OCI-LY1 (cell line): ENCODE results near the gene FBN2.

Experiments used
- H2AFZ ChIP-seq: fragments of 200-600 bp; sonication (generic), shearing (Covaris generic); 2 replicates; pipeline ENCODE4 v1.6.0; 2014; ENCODE audit warnings: antibody characterized with exemption, mild to moderate bottlenecking, low read length
- H3F3A ChIP-seq: fragments of 200-600 bp; sonication (generic), shearing (Covaris generic); 2 replicates; pipeline ENCODE4 v1.6.0; 2014; ENCODE audit warnings: mild to moderate bottlenecking, antibody characterized with exemption, low read length, moderate library complexity; ENCODE audit not compliant: insufficient read depth
- H3K27ac ChIP-seq: fragments of 200-600 bp; sonication (generic); 2 replicates; pipeline ENCODE4 v1.5.1; 2014; ENCODE audit warnings: low read length, mixed run types, mild to moderate bottlenecking, low read depth; ENCODE audit not compliant: poor library complexity, severe bottlenecking
- H3K27me3 ChIP-seq: fragments of 200-600 bp; sonication (generic); 2 replicates; pipeline ENCODE4 v1.6.0; 2014; ENCODE audit warnings: antibody characterized with exemption, mild to moderate bottlenecking, low read length, moderate library complexity; ENCODE audit not compliant: insufficient read depth
- H3K36me3 ChIP-seq: fragments of 200-600 bp; sonication (generic); 2 replicates; pipeline ENCODE4 v1.6.1; 2014; ENCODE audit warnings: mild to moderate bottlenecking, antibody characterized with exemption, low read length, moderate library complexity, mixed read lengths; ENCODE audit not compliant: insufficient read depth
- H3K4me1 ChIP-seq: fragments of 200-600 bp; sonication (generic); 2 replicates; pipeline ENCODE4 v1.5.1; 2014; ENCODE audit warnings: mild to moderate bottlenecking, low read length, moderate library complexity; ENCODE audit not compliant: insufficient read depth, severe bottlenecking
- H3K4me2 ChIP-seq: fragments of 200-600 bp; sonication (generic), shearing (Covaris generic); 2 replicates; pipeline ENCODE4 v1.6.1; 2014; ENCODE audit warnings: low read length
- H3K4me3 ChIP-seq: fragments of 200-600 bp; sonication (generic); 2 replicates; pipeline ENCODE4 v1.5.1; 2014; ENCODE audit warnings: low read length, low read depth, mild to moderate bottlenecking, mixed read lengths; ENCODE audit not compliant: poor library complexity, severe bottlenecking
- H3K79me2 ChIP-seq: fragments of 200-600 bp; shearing (Covaris generic); 2 replicates; pipeline ENCODE4 v1.6.1; 2016; ENCODE audit warnings: mixed run types, low read length, mixed read lengths; ENCODE audit not compliant: insufficient read depth
- H3K9ac ChIP-seq: fragments of 200-600 bp; sonication (generic), shearing (Covaris generic); 2 replicates; pipeline ENCODE4 v1.6.1; 2014; ENCODE audit warnings: mild to moderate bottlenecking, low read length, mixed read lengths
- H3K9me2 ChIP-seq: fragments of 200-600 bp; sonication (generic), shearing (Covaris generic); 2 replicates; pipeline ENCODE4 v1.6.1; 2014; ENCODE audit warnings: low read depth, mild to moderate bottlenecking, low read length, mixed read lengths
- H3K9me3 ChIP-seq: fragments of 200-600 bp; shearing (Covaris generic); 2 replicates; pipeline ENCODE4 v1.6.1; 2014; ENCODE audit warnings: low read length, mixed read lengths
- H4K20me1 ChIP-seq: fragments of 200-600 bp; sonication (generic), shearing (Covaris generic); 2 replicates; pipeline ENCODE4 v1.6.0; 2016; ENCODE audit warnings: mild to moderate bottlenecking, low read length; ENCODE audit not compliant: insufficient read depth
- EZH2 ChIP-seq: fragments of 200-600 bp; sonication (generic), shearing (Covaris generic); IDR thresholded peaks from 2 replicates; pipeline ENCODE4 v1.8.0; 2017; ENCODE audit warnings: borderline replicate concordance, mixed run types, mild to moderate bottlenecking, antibody characterized with exemption, low read length, moderate library complexity, mixed read lengths
- TF ChIP-seq, protein P1 (sequence below): fragments of 200-600 bp; sonication (generic), shearing (Covaris generic); IDR thresholded peaks from 2 replicates; pipeline ENCODE4 v1.5.1; 2017; ENCODE audit warnings: mild to moderate bottlenecking, antibody characterized with exemption, low read length, moderate library complexity, mixed read lengths

The FBN2 gene

DNA sequence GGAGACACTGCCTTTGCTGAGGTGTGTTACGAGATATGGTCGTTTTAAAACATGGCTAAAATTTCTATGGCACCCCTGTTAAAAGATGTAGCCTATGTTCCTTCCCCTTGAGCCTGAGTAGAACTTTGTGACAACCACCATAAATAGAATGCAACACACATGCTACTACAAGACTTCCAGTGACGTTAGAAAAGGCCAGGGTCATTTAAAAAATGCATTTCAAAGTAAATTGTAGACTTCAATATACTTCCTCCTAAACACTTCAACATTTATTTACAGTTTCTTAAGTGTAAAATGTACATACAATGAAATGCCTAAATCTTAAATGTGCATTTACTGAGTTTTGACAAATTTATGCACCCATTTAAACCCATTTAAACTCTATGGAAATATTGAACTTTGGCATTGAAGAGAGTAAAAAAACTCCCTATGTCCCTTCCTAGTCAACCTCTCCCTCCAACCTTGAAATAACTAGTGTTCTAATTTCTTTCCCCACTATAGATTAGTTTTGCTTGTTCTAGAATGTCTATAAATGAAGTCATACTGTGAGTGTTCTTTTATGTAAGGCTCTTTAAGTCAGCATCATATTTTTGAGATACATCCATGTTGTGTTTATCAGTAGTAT is 294.0 kb downstream of the FBN2 start:
- TF ChIP-seq, protein P1, sequence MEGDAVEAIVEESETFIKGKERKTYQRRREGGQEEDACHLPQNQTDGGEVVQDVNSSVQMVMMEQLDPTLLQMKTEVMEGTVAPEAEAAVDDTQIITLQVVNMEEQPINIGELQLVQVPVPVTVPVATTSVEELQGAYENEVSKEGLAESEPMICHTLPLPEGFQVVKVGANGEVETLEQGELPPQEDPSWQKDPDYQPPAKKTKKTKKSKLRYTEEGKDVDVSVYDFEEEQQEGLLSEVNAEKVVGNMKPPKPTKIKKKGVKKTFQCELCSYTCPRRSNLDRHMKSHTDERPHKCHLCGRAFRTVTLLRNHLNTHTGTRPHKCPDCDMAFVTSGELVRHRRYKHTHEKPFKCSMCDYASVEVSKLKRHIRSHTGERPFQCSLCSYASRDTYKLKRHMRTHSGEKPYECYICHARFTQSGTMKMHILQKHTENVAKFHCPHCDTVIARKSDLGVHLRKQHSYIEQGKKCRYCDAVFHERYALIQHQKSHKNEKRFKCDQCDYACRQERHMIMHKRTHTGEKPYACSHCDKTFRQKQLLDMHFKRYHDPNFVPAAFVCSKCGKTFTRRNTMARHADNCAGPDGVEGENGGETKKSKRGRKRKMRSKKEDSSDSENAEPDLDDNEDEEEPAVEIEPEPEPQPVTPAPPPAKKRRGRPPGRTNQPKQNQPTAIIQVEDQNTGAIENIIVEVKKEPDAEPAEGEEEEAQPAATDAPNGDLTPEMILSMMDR = no peak
- no peak for TF ChIP-seq EZH2
- H3K4me2 ChIP-seq = no peak overlapping the region
- H3K4me1 ChIP-seq = no peaks in the 10 kb centered on the region
- no peaks in the 10 kb centered on the region for H3F3A ChIP-seq
- no peaks in the 10 kb centered on the region for H3K27me3 ChIP-seq
- H3K9ac ChIP-seq = no peak overlapping the region
- H3K36me3 ChIP-seq = no peaks in the 10 kb centered on the region
- no peak overlapping the region for H3K27ac ChIP-seq
- no peaks in the 10 kb centered on the region for H4K20me1 ChIP-seq
- H3K79me2 ChIP-seq = no peaks in the 10 kb centered on the region
- H3K4me3 ChIP-seq = no peak overlapping the region
- no peak overlapping the region for H2AFZ ChIP-seq
- no peaks in the 10 kb centered on the region for H3K9me3 ChIP-seq
- H3K9me2 ChIP-seq = no peaks in the 10 kb centered on the region

DNA sequence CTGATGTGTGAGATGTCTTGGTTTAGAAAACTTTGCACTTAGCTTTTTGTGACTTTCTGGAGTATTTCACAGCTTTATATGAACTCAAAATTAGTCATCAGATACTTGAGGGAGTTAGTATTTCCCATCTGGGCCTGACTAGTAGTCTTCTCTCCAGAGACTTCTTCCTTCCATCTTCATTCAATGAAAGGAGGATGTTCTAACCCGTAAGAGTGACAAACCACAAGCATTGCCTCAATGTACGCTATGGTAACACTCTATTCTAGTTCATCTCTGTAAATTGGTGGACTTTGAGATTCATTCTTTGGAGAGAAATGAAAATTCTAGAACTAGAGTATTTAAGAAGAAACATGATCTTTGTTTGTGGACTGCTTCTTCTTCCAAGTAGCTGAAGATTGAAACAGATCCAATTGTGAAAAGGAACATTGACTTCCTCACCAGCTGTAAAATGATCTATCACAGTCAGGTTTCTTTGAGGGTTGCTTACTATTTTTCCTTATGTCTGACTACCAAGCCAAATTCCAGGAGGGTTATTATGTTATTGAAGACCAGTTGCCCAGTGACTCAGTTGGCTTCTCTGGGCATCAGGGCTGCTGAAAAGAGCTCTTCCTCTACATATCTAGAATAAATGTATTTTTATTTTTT is 296.9 kb downstream of the FBN2 start:
- H3K4me1 ChIP-seq = no peaks in the 10 kb centered on the region
- no peak overlapping the region for H2AFZ ChIP-seq
- H3K27ac ChIP-seq = no peak overlapping the region
- TF ChIP-seq EZH2 = no peak
- TF ChIP-seq, protein P1 = no peak
- no peak overlapping the region for H3K4me2 ChIP-seq
- H4K20me1 ChIP-seq = no peaks in the 10 kb centered on the region
- no peaks in the 10 kb centered on the region for H3K36me3 ChIP-seq
- no peaks in the 10 kb centered on the region for H3K79me2 ChIP-seq
- H3K9me3 ChIP-seq = no peaks in the 10 kb centered on the region
- H3K9me2 ChIP-seq = no peaks in the 10 kb centered on the region
- no peak overlapping the region for H3K4me3 ChIP-seq
- H3F3A ChIP-seq = no peaks in the 10 kb centered on the region
- H3K27me3 ChIP-seq = no peaks in the 10 kb centered on the region
- no peak overlapping the region for H3K9ac ChIP-seq

DNA sequence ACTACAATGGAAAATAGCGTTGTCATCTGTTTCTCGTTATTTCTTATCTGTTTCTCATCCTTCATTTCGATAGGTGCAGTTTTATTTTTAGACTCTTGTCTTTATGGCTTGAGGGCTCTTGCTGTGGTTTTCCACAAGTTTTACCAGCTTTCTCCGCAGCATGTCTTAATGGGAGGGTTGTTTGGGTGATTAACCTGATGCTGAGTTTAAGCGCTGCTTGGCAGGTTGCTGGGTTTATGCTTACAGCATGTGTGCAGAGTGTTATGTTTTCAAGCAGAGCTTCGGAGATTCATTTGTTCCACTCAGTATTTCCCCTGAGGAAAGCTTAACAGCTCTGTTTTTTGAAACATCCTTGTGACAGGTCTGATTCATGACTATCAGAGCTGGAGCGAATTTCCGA is 300.5 kb downstream of the FBN2 start:
- H3K4me2 ChIP-seq = no peak overlapping the region
- H4K20me1 ChIP-seq = no peaks in the 10 kb centered on the region
- H3K79me2 ChIP-seq = no peaks in the 10 kb centered on the region
- no peaks in the 10 kb centered on the region for H3K9me2 ChIP-seq
- H3K9me3 ChIP-seq = no peaks in the 10 kb centered on the region
- H3K27ac ChIP-seq = no peak overlapping the region
- no peak for TF ChIP-seq EZH2
- no peaks in the 10 kb centered on the region for H3F3A ChIP-seq
- H3K4me1 ChIP-seq = no peaks in the 10 kb centered on the region
- no peaks in the 10 kb centered on the region for H3K27me3 ChIP-seq
- H3K36me3 ChIP-seq = no peaks in the 10 kb centered on the region
- no peak overlapping the region for H2AFZ ChIP-seq
- no peak overlapping the region for H3K4me3 ChIP-seq
- no peak overlapping the region for H3K9ac ChIP-seq

GRCh38 chr5:128237000-128237399 is 301.0 kb downstream of the FBN2 start:
- Histone ChIP-seq H3K27ac (no peak overlapping the region), H3K27me3 (no peaks in the 10 kb centered on the region), H3K36me3 (no peaks in the 10 kb centered on the region), H3K4me2 (no peak overlapping the region), H3K4me3 (no peak overlapping the region), H4K20me1 (no peaks in the 10 kb centered on the region), H3K9me2 (no peaks in the 10 kb centered on the region), H2AFZ (no peak overlapping the region), H3K79me2 (no peaks in the 10 kb centered on the region), H3F3A (no peaks in the 10 kb centered on the region), H3K4me1 (no peaks in the 10 kb centered on the region), H3K9ac (no peak overlapping the region), H3K9me3 (no peaks in the 10 kb centered on the region)
- no peak for TF ChIP-seq EZH2
- TF ChIP-seq, protein P1 = no peak
